GM12865 (cell line): Measurements from ENCODE around the gene ALG14.

ENCODE experiments used
- DNase-seq: peaks from one replicate; pipeline ENCODE4 v3.0.0; 2010; ENCODE audit warnings: low read depth
- H3K4me3 ChIP-seq: 2 replicates; pipeline ENCODE4 v1.5.1; 2011; ENCODE audit warnings: mild to moderate bottlenecking, low read depth, low read length, control low read depth
- TF ChIP-seq, protein P1 (sequence below): IDR thresholded peaks from 2 replicates; pipeline ENCODE4 v1.5.1; 2011; ENCODE audit warnings: low read length, control low read depth, low read depth, inconsistent platforms; ENCODE audit not compliant: insufficient read depth; ENCODE audit errors: missing control alignments

Gene ALG14

DNA sequence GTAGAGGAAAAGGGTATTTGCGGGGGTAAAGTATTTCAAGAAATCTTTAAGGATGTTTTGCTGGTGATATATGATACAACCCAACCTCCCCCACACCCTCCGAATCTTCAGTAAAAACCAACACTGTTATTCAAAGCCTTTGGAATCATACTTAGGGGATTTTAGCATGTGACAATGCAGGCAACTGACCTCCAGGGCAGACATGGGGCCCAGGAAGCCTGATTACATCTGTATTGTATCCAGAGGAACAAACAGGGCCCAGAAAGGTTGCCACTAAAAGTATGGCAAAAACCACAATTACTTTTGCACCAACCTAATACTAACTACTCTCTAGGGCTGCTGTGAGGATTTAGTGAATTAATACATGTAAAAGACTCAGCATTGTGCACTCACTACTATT lies 102.0 kb downstream of the ALG14 start:
- TF ChIP-seq, protein P1, sequence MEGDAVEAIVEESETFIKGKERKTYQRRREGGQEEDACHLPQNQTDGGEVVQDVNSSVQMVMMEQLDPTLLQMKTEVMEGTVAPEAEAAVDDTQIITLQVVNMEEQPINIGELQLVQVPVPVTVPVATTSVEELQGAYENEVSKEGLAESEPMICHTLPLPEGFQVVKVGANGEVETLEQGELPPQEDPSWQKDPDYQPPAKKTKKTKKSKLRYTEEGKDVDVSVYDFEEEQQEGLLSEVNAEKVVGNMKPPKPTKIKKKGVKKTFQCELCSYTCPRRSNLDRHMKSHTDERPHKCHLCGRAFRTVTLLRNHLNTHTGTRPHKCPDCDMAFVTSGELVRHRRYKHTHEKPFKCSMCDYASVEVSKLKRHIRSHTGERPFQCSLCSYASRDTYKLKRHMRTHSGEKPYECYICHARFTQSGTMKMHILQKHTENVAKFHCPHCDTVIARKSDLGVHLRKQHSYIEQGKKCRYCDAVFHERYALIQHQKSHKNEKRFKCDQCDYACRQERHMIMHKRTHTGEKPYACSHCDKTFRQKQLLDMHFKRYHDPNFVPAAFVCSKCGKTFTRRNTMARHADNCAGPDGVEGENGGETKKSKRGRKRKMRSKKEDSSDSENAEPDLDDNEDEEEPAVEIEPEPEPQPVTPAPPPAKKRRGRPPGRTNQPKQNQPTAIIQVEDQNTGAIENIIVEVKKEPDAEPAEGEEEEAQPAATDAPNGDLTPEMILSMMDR: no peak
- H3K4me3 ChIP-seq: no peak overlapping the region
- no peak for DNase-seq

DNA sequence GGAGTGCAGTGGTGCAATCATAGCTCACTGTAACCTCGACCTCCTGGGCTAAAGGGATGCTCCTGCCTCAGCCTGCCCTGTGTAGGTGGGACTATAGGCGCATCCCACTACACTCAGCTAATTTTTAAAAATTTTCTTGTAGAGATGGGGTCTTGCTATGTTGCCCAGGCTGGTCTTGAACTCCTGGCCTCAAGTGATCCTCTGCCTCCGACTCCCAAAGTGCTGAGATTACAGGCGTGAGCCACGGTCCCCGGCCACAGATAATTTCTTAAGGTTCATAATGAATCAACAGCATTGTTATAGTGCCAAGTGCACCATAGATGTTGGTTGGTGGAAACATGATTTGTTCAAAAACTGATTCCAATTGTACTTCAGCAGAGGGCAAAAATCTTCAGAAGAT lies 103.6 kb downstream of the ALG14 start:
- TF ChIP-seq, protein P1: no peak
- no peak overlapping the region for H3K4me3 ChIP-seq
- no peak for DNase-seq

DNA sequence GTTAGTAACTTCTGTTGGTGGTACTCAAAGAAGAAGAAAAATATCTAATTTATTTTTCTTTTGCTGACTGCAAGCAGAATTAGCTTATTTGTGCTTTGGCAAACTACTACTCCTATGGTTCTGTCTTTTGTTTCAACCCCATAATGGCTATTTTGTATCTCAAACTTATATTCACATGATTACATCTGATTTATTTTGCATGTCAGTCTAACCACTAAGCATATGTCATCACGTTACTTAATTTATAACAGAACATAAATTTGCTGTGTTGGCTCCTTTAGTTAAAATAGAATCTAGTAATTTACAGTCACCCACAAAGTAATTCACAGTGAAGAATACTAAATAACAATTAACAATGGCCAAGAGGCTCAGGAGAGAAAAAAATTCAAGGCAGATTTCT lies 106.7 kb downstream of the ALG14 start:
- no peak for DNase-seq
- H3K4me3 ChIP-seq: no peak overlapping the region
- TF ChIP-seq, protein P1: no peak

DNA sequence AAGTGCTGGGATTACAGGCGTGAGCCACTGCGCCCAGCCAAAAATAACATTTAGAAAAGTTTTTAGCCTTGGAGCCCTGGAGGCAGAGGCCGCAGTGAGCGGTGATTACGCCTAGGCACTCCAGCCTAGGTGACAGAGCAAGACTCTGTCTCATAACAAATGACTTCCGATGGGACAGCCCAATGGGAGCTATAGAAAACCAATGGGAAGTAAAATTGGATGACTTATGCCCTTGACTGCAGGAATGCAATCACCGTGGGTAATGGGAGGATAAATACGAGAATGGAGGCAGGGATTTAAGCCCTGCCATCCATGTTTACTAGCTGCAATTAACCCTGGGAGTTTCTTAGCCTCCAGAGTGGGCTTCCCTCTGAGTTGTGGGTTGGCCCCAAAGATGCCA lies 108.9 kb downstream of the ALG14 start:
- TF ChIP-seq, protein P1: no peak
- H3K4me3 ChIP-seq: no peak overlapping the region
- no peak for DNase-seq

DNA sequence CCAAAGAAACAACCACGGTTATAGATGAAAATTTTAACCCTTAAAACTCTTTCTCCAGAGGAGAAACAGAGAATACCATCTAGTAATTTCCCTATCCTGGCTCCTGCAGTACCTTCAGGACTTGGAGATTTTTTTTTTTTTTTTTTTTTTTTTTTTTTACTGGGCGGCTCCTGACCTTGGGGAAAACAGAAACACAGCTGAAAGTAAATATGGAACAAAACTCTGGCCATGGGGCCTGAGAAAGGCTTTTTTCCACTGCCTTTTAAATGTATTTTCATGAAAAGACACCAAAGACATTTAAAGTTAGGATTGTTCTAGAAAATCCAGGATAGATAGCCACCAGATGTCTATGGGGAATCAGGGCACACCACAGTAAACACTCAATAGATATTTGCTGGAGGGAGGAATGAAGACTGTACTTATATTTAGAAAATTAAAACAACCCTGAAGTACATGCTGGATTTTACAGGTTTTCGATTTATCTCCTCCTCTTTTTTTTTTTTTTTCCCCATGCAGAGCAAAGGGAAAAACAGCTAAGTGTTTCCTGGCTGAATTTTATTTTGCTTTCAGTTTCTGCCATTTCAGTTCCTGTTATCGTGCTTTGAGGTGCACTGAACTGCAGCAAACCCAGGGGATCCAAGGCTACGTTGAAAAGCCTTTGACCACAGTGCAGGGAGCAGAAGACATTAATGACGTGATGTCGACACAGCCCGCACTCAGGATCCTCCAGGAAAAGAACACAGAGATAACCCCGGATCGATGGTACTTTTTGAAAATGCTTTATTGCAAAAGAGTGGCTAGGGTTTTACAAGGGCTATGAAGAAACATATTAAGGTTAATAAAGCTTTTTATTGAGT lies 110.1 kb downstream of the ALG14 start:
- TF ChIP-seq, protein P1: no peak
- H3K4me3 ChIP-seq: peak overlapping the region; percentile 35
- peak; percentile 76 for DNase-seq

DNA sequence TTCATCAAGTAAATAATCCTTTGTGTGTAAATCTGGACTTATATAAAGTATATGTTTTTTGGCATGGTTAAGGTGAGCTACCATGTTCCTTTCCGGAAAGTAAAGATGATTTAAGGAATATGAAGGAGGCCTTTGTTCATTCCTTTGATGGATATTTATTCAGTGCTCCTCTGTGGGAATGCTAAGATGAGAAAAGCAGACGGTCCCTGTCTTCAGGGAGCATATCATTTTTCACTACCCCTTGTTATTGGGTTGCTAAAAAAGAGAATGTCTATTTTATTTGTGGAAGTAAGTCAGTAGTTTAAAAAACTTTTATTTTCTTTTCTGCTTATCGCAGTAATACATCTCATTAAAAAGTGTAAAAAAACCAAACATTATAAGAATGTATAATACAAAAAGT lies 110.8 kb downstream of the ALG14 start:
- H3K4me3 ChIP-seq: no peak overlapping the region
- TF ChIP-seq, protein P1: no peak
- no peak for DNase-seq

DNA sequence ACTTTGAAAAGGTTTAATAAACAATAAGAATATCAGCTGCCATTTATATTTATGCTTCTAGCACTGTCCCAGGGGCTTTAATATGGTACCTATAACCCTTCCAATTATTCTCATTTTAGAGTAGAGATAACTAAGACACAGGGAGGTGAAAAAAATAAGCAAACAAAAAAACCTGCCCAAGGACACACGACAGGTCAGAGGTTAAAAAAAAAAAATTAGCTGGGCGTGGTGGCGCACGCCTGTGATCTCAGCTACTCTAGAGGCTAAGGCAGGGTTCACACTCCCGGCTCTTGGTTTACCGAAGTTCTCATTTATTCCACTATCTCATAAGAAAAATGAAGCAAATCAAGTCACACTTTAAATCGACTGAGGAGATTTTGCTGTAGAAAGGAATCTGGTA lies 111.2 kb downstream of the ALG14 start:
- TF ChIP-seq, protein P1: no peak
- no peak overlapping the region for H3K4me3 ChIP-seq
- no peak for DNase-seq
